ENCODE data around the gene GTF3C5.

Gene GTF3C5, protein sequence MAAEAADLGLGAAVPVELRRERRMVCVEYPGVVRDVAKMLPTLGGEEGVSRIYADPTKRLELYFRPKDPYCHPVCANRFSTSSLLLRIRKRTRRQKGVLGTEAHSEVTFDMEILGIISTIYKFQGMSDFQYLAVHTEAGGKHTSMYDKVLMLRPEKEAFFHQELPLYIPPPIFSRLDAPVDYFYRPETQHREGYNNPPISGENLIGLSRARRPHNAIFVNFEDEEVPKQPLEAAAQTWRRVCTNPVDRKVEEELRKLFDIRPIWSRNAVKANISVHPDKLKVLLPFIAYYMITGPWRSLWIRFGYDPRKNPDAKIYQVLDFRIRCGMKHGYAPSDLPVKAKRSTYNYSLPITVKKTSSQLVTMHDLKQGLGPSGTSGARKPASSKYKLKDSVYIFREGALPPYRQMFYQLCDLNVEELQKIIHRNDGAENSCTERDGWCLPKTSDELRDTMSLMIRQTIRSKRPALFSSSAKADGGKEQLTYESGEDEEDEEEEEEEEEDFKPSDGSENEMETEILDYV

DNA sequence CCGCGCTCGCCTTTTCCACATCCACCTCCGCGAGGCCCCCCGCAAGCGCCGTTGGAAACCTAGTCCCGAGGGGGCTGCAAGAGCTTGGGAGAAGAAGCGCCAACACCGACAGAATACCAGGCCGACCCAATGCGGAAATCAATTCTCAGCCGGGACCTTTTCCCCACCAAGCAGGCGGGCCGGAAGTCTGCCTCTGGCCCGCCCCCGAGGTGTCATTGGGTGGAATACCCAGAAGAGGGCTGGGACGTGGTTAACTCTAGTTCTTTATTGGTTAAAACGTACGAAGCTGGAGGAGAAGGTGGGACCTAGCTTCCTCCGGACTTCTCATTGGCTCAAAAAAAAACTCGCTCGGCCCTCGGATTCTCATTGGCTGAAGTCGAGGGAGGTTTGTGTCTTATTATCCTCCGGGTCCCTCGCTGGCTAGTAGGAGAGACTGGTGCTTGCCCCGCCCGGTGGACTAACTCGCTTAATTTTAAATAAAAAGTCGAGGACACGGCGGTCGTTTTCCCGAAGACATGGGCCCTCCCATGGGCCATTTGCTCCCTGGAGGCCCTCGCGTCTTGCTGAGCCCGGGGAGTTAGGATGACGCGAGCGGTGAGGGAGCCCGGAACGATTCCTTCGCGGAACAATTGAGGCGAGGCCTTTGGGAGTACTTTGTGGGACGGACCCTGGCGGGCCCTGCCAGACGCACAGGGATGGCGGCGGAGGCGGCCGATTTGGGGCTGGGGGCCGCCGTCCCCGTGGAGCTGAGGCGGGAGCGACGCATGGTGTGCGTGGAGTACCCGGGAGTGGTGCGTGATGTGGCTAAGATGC lies at the start of gene GTF3C5:
GTF3C5 (plus strand) TSS at position 681 of the 813 bp plus-strand sequence; CDS start at position 696, 15 bp downstream.
- DNase-seq: peak; percentile 97

GRCh38 chr9:132982458-132982857 lies 48.3 kb upstream of the GTF3C5 start:
- DNase-seq: no peak

DNA sequence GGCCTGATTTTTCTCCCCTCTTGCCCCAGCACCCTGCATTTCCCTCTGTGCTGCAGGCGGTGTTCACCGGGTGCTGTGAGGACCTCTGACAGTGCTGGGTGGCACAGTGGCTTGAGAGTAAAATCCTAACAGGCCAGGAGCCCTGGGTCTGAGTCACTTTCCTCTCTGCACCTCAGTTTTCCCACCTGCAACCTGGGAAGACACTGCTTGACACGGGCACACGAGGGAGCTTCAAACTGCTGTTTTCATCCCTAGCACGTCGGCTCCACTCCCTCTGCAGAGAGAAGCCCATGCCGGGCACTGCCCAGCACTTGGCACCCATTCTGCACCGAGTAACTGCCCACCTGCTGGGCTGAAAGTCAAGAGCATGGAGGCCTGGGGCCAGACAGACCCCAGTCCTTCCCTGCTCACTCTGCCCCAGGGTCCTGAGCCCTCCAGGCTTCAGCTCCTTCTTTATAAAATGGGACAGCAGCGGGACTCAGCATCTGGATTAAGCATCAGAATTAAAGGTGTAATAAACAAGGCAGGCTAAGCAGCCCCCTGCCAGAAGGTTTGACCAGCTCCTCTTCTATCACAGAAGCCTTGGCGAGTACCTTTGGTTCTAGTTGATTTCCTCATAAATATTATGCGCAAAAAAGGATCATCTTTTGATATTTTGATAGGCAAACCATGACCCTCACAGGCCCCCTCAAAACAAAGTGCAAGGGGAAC lies 47.2 kb upstream of the GTF3C5 start:
- DNase-seq: no peak

GRCh38 chr9:132984202-132985070 lies 46.4 kb upstream of the GTF3C5 start:
- DNase-seq: no peak

GRCh38 chr9:132985071-132985350 lies 45.8 kb upstream of the GTF3C5 start:
- DNase-seq: no peak

DNA sequence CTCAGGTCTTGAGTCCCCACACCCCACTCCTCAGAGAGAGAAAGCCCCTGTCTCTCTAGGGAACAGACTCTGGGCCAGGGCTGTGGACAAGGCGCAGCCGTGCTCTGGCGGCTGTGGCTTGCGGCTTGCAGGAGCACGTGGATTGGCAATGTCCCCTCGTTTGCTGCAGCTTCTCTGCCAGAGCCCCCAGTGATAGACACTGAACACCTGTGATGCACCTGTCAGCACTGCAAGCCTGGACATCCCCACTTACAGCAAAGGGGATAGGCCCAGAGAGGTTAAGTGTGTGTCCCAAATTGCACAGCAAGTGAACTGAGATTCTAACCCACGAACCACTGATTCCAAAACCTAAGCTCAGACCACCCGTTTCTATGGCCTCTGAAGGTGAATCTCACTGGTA lies 45.3 kb upstream of the GTF3C5 start:
- no peak for DNase-seq

GRCh38 chr9:132986114-132986513 lies 44.7 kb upstream of the GTF3C5 start:
- DNase-seq: no peak

GRCh38 chr9:132986640-132987620 lies 43.9 kb upstream of the GTF3C5 start:
- DNase-seq: no peak

- DNase-seq: no peak
Measured at GRCh38 chr9:132988244-132989013, 42.4 kb upstream of the GTF3C5 start.

DNA sequence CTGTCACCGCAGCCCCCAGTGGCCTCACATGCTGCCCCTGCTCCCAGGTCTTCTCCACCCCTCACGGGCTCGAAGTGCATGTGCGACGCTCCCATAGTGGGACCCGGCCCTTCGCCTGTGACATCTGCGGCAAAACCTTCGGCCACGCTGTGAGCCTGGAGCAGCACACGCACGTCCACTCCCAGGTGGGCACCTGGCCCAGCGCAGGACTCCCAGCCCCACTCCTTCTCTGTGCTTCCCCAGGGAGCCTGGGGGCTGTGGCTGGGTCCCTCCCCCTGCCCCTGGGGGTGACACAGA lies 41.8 kb upstream of the GTF3C5 start:
- no peak for DNase-seq

DNA sequence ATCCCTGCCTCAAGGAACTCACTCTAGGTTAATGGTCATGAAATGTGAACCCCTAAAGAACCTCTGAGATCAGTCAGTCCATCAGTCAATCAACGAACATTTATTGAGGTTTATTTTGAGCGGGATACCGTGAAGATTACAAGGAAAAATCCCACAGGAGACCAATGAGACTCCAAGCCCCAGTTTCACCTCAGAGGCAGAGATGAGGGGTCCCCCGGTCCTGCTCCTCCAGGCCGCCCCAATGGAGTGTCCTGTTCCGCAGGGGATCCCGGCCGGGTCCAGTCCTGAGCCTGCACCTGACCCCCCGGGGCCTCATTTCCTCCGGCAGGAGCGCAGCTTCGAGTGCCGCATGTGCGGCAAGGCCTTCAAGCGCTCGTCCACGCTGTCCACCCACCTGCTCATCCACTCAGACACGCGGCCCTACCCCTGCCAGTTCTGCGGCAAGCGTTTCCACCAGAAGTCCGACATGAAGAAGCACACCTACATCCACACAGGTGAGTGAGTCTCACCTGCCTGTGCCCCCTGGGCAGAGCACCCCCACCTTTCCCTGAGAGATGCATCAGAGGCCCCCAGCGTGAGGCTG lies 41.3 kb upstream of the GTF3C5 start:
- no peak for DNase-seq

GRCh38 chr9:132989998-132990557 lies 40.7 kb upstream of the GTF3C5 start:
- DNase-seq: peak; percentile 15

DNA sequence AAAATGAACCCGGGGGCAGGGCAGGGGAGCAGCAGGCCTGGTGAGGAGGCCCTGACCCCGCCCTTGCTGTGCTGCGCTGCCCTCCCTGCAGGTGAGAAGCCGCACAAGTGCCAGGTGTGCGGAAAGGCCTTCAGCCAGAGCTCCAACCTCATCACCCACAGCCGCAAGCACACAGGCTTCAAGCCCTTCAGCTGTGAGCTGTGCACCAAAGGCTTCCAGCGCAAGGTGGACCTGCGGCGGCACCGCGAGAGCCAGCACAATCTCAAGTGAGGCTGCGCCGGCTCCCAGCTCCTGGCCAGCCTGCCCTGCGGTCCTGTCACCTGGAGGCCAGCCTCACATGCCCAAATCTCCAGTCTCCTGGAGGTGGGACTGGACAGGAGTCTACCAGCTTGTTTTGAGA lies 40.0 kb upstream of the GTF3C5 start:
- DNase-seq: no peak

- no peak for DNase-seq
Measured at GRCh38 chr9:132991351-132992300, 39.2 kb upstream of the GTF3C5 start.

DNA sequence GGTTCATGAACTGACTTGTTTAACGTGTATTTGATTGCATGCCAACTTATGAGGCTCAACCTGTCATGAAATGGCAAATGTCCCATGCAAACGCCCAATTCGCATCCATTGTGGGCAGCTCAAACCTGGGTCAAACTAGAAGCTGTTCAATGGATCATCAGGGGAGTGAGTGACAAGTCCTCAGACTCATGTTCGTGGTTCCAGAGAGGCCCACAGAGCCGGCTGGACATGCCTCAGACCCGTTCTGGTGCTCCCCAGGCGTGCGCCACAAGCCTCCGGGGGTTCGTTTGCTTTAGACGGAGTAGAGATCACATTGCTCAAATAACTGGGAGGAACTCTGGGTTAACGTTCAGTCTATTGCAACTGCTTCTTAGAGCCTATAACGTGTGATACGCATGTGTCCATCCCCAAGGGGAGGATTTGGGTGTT lies 37.3 kb upstream of the GTF3C5 start:
- no peak for DNase-seq

- DNase-seq: no peak
Measured at GRCh38 chr9:132994410-132995120, 36.2 kb upstream of the GTF3C5 start.

DNA sequence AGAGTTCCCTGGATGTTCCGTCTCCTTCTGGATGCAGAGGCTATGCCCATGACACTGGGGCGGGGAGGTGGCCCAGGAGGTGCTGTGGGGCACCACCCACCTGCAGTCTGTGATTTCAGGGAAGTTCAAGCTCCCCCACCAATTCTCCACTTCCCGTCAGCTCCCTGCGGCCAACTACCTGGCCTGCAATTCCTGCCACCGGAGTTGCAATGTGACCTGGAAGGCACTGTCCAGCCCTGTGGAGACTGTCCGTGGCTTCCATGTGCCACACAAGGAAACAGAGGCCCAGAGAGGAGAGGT lies 35.7 kb upstream of the GTF3C5 start:
- DNase-seq: no peak

GRCh38 chr9:132995879-132996278 lies 34.9 kb upstream of the GTF3C5 start:
- no peak for DNase-seq

Data from CD4-positive, alpha-beta T cell treated with Interleukin-21 for 1 hour (primary cell).